ENCODE data around the gene NAT10. TPM values are rescaled to one million over a fixed set of nuclear protein-coding genes. Genes with fewer than 3 reads are reported as not detected.
A peak's percentile ranks its signal among the peaks of the same experiment; 100 is the strongest.

The NAT10 gene
- total RNA-seq, 3 donors from 2014 or later: 203 to 213 (median 213) TPM

DNA sequence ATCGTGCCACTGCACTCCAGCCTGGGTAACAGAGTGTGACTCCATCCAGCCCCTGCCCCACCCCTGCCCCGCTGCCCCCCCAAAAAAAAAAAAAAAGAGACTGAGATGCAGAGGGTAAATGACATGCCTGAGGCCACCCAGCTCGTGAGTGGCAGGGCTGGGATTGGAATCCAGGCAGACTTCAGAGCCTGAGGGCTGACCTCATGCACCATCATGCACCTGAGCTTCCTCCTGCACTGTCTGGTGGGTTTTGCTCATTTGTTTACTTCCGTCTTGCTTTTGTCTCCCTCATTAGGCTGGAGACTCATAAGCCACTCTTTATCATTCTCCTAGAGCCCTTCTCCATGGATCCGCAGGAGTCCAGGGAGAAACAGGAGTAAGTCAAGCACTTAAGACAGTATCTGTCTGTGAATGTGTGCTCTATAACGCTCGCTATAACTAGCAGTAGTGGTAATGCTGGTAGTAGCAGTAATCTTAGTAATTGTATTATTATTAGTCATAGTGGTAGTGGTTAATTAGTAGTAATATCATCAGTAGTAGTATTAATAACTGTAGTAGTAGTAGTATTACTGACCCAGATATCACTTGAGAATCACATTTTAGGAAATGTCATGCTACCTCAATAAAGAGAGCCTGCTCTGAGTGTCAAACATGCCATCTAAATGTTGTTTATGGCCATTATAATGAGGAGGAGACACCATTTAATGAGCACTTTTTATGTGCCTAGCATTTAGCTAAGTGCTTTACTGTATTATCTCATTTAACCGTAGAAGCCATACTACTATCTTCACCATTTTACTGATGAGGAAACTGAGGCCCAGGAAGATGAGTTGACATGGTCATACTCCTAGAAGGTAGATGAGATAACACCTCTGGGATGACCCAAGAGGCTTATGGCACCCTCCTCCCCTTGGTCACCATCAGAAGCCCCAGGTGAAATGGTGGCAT lies 85.0 kb downstream of the NAT10 start:
- Mint-ChIP-seq H3K4me3 (no peak overlapping the region), H3K9me3 (no peaks in the 10 kb centered on the region), H3K36me3 (ENCODE audit: insufficient read depth) (no peaks in the 10 kb centered on the region), H3K27me3 (ENCODE audit: low read depth) (no peaks in the 10 kb centered on the region), H3K4me1 (ENCODE audit: low read depth) (no peaks in the 10 kb centered on the region)
- ATAC-seq: no peak
- no peak for DNase-seq

- DNase-seq: no peak
- Mint-ChIP-seq H3K4me3 (no peak overlapping the region), H3K4me1 (ENCODE audit: low read depth) (no peaks in the 10 kb centered on the region), H3K27me3 (ENCODE audit: low read depth) (no peaks in the 10 kb centered on the region), H3K36me3 (ENCODE audit: insufficient read depth) (no peaks in the 10 kb centered on the region), H3K9me3 (no peaks in the 10 kb centered on the region)
- ATAC-seq: no peak
Observed at GRCh38 chr11:34191578-34191977, 86.1 kb downstream of the NAT10 start.

- ATAC-seq: peak; percentile 61 to 62
- H3K27me3 Mint-ChIP-seq (ENCODE audit: low read depth): no peaks in the 10 kb centered on the region
- peaks cover 1% of the 10 kb centered on the region for H3K4me1 Mint-ChIP-seq (ENCODE audit: low read depth)
- H3K9me3 Mint-ChIP-seq: no peaks in the 10 kb centered on the region
- H3K4me3 Mint-ChIP-seq: no peak overlapping the region
- no peaks in the 10 kb centered on the region for H3K36me3 Mint-ChIP-seq (ENCODE audit: insufficient read depth)
- DNase-seq: no peak
Observed at GRCh38 chr11:34192481-34193401, 87.3 kb downstream of the NAT10 start.

- DNase-seq: no peak
- Mint-ChIP-seq H3K4me3 (no peak overlapping the region), H3K36me3 (ENCODE audit: insufficient read depth) (no peaks in the 10 kb centered on the region), H3K9me3 (no peaks in the 10 kb centered on the region), H3K4me1 (ENCODE audit: low read depth) (peaks cover 7% of the 10 kb centered on the region), H3K27me3 (ENCODE audit: low read depth) (no peaks in the 10 kb centered on the region)
- no peak for ATAC-seq
Observed at GRCh38 chr11:34194576-34195335, 89.3 kb downstream of the NAT10 start.

Other genes with a start within 250 kb of the NAT10 start
- gene LMO2, start 213.6 kb upstream of the NAT10 start, total RNA-seq: under 1 TPM; 0.18 to 0.57 (median 0.38) TPM
- 100 to 1,000 TPM; 315 to 356 (median 341) TPM for gene CAPRIN1, start 53.9 kb upstream of the NAT10 start, total RNA-seq

Data from activated T-cell treated with anti-CD3 and anti-CD28 coated beads, Interleukin-2, amount 50 U/mL, for 4 hours (primary cell).